GM12891 (cell line): Measurements from ENCODE around the gene REC114.

Source experiments
- POLR2A ChIP-seq: IDR thresholded peaks from 2 replicates; pipeline ENCODE4 v1.6.1; 2011; ENCODE audit warnings: low read depth, low read length, control low read depth
- SPI1 ChIP-seq: IDR thresholded peaks from 2 replicates; pipeline ENCODE4 v1.6.1; 2011; ENCODE audit warnings: low read depth, low read length, control low read depth
- TAF1 ChIP-seq: IDR thresholded peaks from 2 replicates; pipeline ENCODE4 v1.6.1; 2011; ENCODE audit warnings: low read depth, low read length, control low read depth

GRCh38 chr15:73578026-73578425 lies 135.1 kb downstream of the REC114 start:
- no peak for TF ChIP-seq POLR2A
- no peak for TF ChIP-seq TAF1
- TF ChIP-seq SPI1, result no peak
